Endothelial cell of umbilical vein (primary cell): ENCODE measurements around the gene SUMF1. TPM values are rescaled to one million over a fixed set of nuclear protein-coding genes. Genes with fewer than 3 reads are reported as not detected.

Source experiments
- BruUV-seq: library from RNA; stranded (reverse); fragments of 400-500 nt; replicated peaks from 2 replicates; lab custom pipeline; 2021; lab: Mats Ljungman, UMichigan
- CTCF ChIA-PET: fragments of 300-600, 350-600 bp; sonication (Branson Sonifier 250); formaldehyde crosslinking; loops from one replicate; lab custom pipeline; 2021; ENCODE audit warnings: antibody characterized with exemption, inconsistent platforms; lab: Charles Lee
- POLR2A ChIA-PET: fragments of 300-600, 350-600 bp; sonication (Branson Sonifier 250); formaldehyde crosslinking; loops from one replicate; lab custom pipeline; 2021; ENCODE audit warnings: antibody characterized with exemption, inconsistent platforms; lab: Charles Lee
- DNase-seq: peaks from one replicate; pipeline ENCODE4 v3.0.0-alpha.2; 2011; ENCODE audit warnings: low read depth, low spot score
- FAIRE-seq: peaks from 2 replicates; lab custom pipeline; 2011; peaks lifted over from hg19 to GRCh38; lab: Jason Lieb, UNC
- H2AFZ ChIP-seq: 2 replicates; pipeline ENCODE4 v1.6.0; 2012; ENCODE audit warnings: low read depth, low read length, control low read depth, inconsistent platforms
- H3K27ac ChIP-seq: 2 replicates; pipeline ENCODE4 v1.5.1; 2011; ENCODE audit warnings: low read depth, mild to moderate bottlenecking, control low read depth, low read length, moderate library complexity; ENCODE audit not compliant: insufficient read depth
- H3K27me3 ChIP-seq, 2 experiments: 2 replicates each; pipeline versions ENCODE4 v1.6.0 to v1.6.1; 2011; ENCODE audit warnings: low read length in 2 of 2, mixed read lengths in 1 of 2; ENCODE audit not compliant: control insufficient read depth in 2 of 2, insufficient read depth in 2 of 2
- H3K36me3 ChIP-seq, 2 experiments: 2 replicates in 1 of 2; 3 replicates in 1 of 2; pipeline ENCODE4 v1.5.1; 2011; ENCODE audit warnings: low read length in 2 of 2, mild to moderate bottlenecking in 1 of 2, moderate library complexity in 1 of 2; ENCODE audit not compliant: control insufficient read depth in 2 of 2, insufficient read depth in 2 of 2; ENCODE audit errors: extremely low read depth in 1 of 2
- H3K4me1 ChIP-seq: 3 replicates; pipeline ENCODE4 v1.5.1; 2011; ENCODE audit warnings: mild to moderate bottlenecking, low read length; ENCODE audit not compliant: control insufficient read depth, insufficient read depth; ENCODE audit errors: extremely low read depth
- H3K4me2 ChIP-seq: 2 replicates; pipeline ENCODE4 v1.6.1; 2011; ENCODE audit warnings: low read length, control low read depth, mixed read lengths; ENCODE audit not compliant: insufficient read depth
- H3K4me3 ChIP-seq, 3 experiments: fragments of 200-600 bp in 1 of 3; sonication (generic), shearing (Covaris generic) in 1 of 3; replicated peaks in 1 of 3; 2 replicates each; pipeline ENCODE4 v1.5.1; 2011 to 2016; ENCODE audit warnings: control low read depth in 3 of 3, low read length in 3 of 3, mild to moderate bottlenecking in 2 of 3, inconsistent platforms in 1 of 3, low read depth in 1 of 3, moderate library complexity in 1 of 3; ENCODE audit not compliant: insufficient read depth in 1 of 3
- H3K79me2 ChIP-seq: 2 replicates; pipeline ENCODE4 v1.6.0; 2012; ENCODE audit warnings: low read length, inconsistent platforms; ENCODE audit not compliant: control insufficient read depth, insufficient read depth
- H3K9ac ChIP-seq: replicated peaks from 2 replicates; pipeline ENCODE3; 2011; ENCODE audit warnings: low read length, control low read depth; ENCODE audit not compliant: insufficient read depth; ENCODE audit errors: extremely low read depth
- H3K9me1 ChIP-seq: replicated peaks from 3 replicates; pipeline ENCODE4 v1.6.0; 2011; ENCODE audit warnings: mild to moderate bottlenecking, low read length; ENCODE audit not compliant: control insufficient read depth, insufficient read depth; ENCODE audit errors: extremely low read depth
- H3K9me3 ChIP-seq: replicated peaks from 2 replicates; pipeline ENCODE4 v1.5.1; 2012; ENCODE audit warnings: low read length, inconsistent platforms; ENCODE audit not compliant: control insufficient read depth, insufficient read depth
- H4K20me1 ChIP-seq: replicated peaks from 2 replicates; pipeline ENCODE3; 2011; ENCODE audit warnings: mild to moderate bottlenecking, low read length; ENCODE audit not compliant: control insufficient read depth, insufficient read depth; ENCODE audit errors: extremely low read depth
- EZH2 ChIP-seq: IDR thresholded peaks from 2 replicates; pipeline ENCODE4 v1.6.1; 2012; ENCODE audit warnings: borderline replicate concordance, low read depth, mild to moderate bottlenecking, moderate library complexity, low read length, inconsistent platforms; ENCODE audit not compliant: severe bottlenecking
- FOS ChIP-seq: IDR thresholded peaks from 2 replicates; pipeline ENCODE4 v1.6.1; 2011; ENCODE audit warnings: mild to moderate bottlenecking, low read length, moderate library complexity, borderline replicate concordance; ENCODE audit not compliant: insufficient read depth
- GATA2 ChIP-seq: IDR thresholded peaks from 2 replicates; pipeline ENCODE4 v1.7.0; 2011; ENCODE audit warnings: low read depth, mild to moderate bottlenecking, moderate library complexity, mixed read lengths, low read length; ENCODE audit not compliant: insufficient read length, insufficient read depth
- JUN ChIP-seq: IDR thresholded peaks from 2 replicates; pipeline ENCODE4 v1.6.1; 2011; ENCODE audit warnings: borderline replicate concordance, low read depth; ENCODE audit not compliant: insufficient read length, insufficient read depth
- MAX ChIP-seq: IDR thresholded peaks from 2 replicates; pipeline ENCODE4 v1.6.1; 2011; ENCODE audit not compliant: insufficient read depth, insufficient read length
- MYC ChIP-seq: IDR thresholded peaks from one replicate; pipeline ENCODE4 v1.6.1; 2011; ENCODE audit warnings: mild to moderate bottlenecking, low read depth, low read length
- POLR2A ChIP-seq: IDR thresholded peaks from 2 replicates; pipeline ENCODE4 v1.6.1; 2012; ENCODE audit warnings: low read depth, mild to moderate bottlenecking, control low read depth, low read length
- POLR2AphosphoS5 ChIP-seq: IDR thresholded peaks from 2 replicates; pipeline ENCODE4 v1.6.1; 2012; ENCODE audit warnings: low read depth, mild to moderate bottlenecking, control low read depth, low read length, moderate library complexity; ENCODE audit not compliant: insufficient read depth
- dilution Hi-C: fragments of 300-500 bp; cut with MboI; formaldehyde crosslinking; loops from one replicate; pipeline ENCODE4 v1.15.0; 2019; ENCODE audit warnings: low sequenced_read_pairs; ENCODE audit not compliant: extremely low pct_ligation_motif_present
- intact Hi-C: fragments of 100-400 bp; cut with micrococcal nuclease; formaldehyde crosslinking; loops from one replicate; pipeline ENCODE4 v1.10.0; 2022
- polyA plus RNA-seq, 4 experiments: library from polyadenylated mRNA; depleted of rRNA in 3 of 4; stranded (reverse) in 3 of 4; unstranded in 1 of 4; fragments of >200 nt; gene quantifications; 2 replicates each; pipeline versions ENCODE4 v1.2.1 to v1.2.3, GENCODE V29; 2011 to 2012; ENCODE audit warnings: missing spikeins in 1 of 4
- total RNA-seq: library from RNA; stranded (reverse); gene quantifications from 2 replicates; pipeline ENCODE4 v1.2.3, GENCODE V29; 2021
- TF ChIP-seq, protein P1 (sequence below), 2 donors: IDR thresholded peaks; 1 replicate in 1 of 2; 2 replicates in 1 of 2; pipeline ENCODE4 v1.5.1; 2011; ENCODE audit warnings: low read length in 2 of 2, mild to moderate bottlenecking in 2 of 2, moderate library complexity in 2 of 2, control low read depth in 1 of 2, inconsistent platforms in 1 of 2, low read depth in 1 of 2; ENCODE audit not compliant: insufficient read depth in 1 of 2; ENCODE audit errors: extremely low read depth in 1 of 2

SUMF1 gene
- total and polyA plus RNA-seq, 2 donors (not counting 3 experiments of a cell fraction or from before 2014, with no cell fraction given), result 31.5 to 46.8 TPM

GRCh38 chr3:4311496-4311895, 155.6 kb downstream of the SUMF1 start:
- ChIA-PET POLR2A (interaction anchor here (0.6 kb wide), 1 partner anchor 181 kb away, joined by 3 read pairs; the partner anchor contains the start of gene ITPR1), CTCF (interaction anchor here (2.5 kb wide), 1 partner anchor 322 kb away, joined by 10 read pairs; no protein-coding TSS in a partner anchor)
- BruUV-seq, result no TSS peak

More at GRCh38 chr3:4311496-4311895, 155.6 kb downstream of the SUMF1 start:
- dilution Hi-C loops (no loop called here), intact Hi-C loops (no loop called here)
- FAIRE-seq, result no peak
- Histone ChIP-seq H3K4me3 (no peak overlapping the region), H3K36me3 (peaks cover 1 to 4% of the 10 kb centered on the region in 2 experiments), H2AFZ (no peak overlapping the region), H3K27ac (no peak overlapping the region), H3K4me1 (peaks cover 14% of the 10 kb centered on the region), H4K20me1 (no peaks in the 10 kb centered on the region), H3K9me3 (no peaks in the 10 kb centered on the region), H3K9me1 (no peaks in the 10 kb centered on the region), H3K4me2 (no peak overlapping the region), H3K79me2 (no peaks in the 10 kb centered on the region), H3K27me3 (no peaks in the 10 kb centered on the region), H3K9ac (no peak overlapping the region)
- no peak for DNase-seq
- TF ChIP-seq POLR2AphosphoS5 (no peak), JUN (no peak), GATA2 (no peak), FOS (no peak), EZH2 (no peak), MYC (no peak), MAX (no peak), POLR2A (no peak)
- TF ChIP-seq, protein P1, sequence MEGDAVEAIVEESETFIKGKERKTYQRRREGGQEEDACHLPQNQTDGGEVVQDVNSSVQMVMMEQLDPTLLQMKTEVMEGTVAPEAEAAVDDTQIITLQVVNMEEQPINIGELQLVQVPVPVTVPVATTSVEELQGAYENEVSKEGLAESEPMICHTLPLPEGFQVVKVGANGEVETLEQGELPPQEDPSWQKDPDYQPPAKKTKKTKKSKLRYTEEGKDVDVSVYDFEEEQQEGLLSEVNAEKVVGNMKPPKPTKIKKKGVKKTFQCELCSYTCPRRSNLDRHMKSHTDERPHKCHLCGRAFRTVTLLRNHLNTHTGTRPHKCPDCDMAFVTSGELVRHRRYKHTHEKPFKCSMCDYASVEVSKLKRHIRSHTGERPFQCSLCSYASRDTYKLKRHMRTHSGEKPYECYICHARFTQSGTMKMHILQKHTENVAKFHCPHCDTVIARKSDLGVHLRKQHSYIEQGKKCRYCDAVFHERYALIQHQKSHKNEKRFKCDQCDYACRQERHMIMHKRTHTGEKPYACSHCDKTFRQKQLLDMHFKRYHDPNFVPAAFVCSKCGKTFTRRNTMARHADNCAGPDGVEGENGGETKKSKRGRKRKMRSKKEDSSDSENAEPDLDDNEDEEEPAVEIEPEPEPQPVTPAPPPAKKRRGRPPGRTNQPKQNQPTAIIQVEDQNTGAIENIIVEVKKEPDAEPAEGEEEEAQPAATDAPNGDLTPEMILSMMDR (IDR thresholded peaks at IDR 0.05; ENCODE audit: extremely low read depth in 1 of 2, insufficient read depth in 1 of 2, low read depth in 1 of 2, low read length in 2 of 2), result no peak

Other genes starting within 250 kb of the SUMF1 start
- gene SETMAR, start 163.9 kb downstream of the SUMF1 start, total RNA-seq, result 15.4 and 15.9 TPM in 2 replicates
- gene SETMAR, start 163.9 kb downstream of the SUMF1 start, polyA plus RNA-seq, result 9.6 and 11.6 TPM in 2 replicates
- 16.1 and 18.0 TPM in 2 replicates for gene ITPR1, start 26.1 kb upstream of the SUMF1 start, total RNA-seq
- 3.2 and 5.1 TPM in 2 replicates for gene ITPR1, start 26.1 kb upstream of the SUMF1 start, polyA plus RNA-seq